ENCODE measurements around the gene RORB.

RORB gene

GRCh38 chr9:74721696-74722660, 224.8 kb downstream of the RORB start:
- no peak for DNase-seq

GRCh38 chr9:74724317-74724716, 227.2 kb downstream of the RORB start:
- DNase-seq: no peak

GRCh38 chr9:74726581-74726980, 229.4 kb downstream of the RORB start:
- DNase-seq: no peak

- DNase-seq: no peak
These were observed 231.0 kb downstream of the RORB start for GRCh38 chr9:74728176-74728575.

GRCh38 chr9:74729136-74729695, 232.1 kb downstream of the RORB start:
- no peak for DNase-seq

GRCh38 chr9:74735761-74736160, 238.6 kb downstream of the RORB start:
- DNase-seq: no peak

- no peak for DNase-seq
These were observed 239.5 kb downstream of the RORB start for GRCh38 chr9:74736646-74737045.

- DNase-seq: no peak
These were observed 245.2 kb downstream of the RORB start for GRCh38 chr9:74742191-74742790.

All from inflammatory macrophage treated with lipopolysaccharide for 4 hours (primary cell).